ENCODE data around the gene PDE6B. TPM values are rescaled to one million over a fixed set of nuclear protein-coding genes. Genes with fewer than 3 reads are reported as not detected.

PDE6B gene
- total RNA-seq, 1 donor from 2014 or later: 2.3 TPM

DNA sequence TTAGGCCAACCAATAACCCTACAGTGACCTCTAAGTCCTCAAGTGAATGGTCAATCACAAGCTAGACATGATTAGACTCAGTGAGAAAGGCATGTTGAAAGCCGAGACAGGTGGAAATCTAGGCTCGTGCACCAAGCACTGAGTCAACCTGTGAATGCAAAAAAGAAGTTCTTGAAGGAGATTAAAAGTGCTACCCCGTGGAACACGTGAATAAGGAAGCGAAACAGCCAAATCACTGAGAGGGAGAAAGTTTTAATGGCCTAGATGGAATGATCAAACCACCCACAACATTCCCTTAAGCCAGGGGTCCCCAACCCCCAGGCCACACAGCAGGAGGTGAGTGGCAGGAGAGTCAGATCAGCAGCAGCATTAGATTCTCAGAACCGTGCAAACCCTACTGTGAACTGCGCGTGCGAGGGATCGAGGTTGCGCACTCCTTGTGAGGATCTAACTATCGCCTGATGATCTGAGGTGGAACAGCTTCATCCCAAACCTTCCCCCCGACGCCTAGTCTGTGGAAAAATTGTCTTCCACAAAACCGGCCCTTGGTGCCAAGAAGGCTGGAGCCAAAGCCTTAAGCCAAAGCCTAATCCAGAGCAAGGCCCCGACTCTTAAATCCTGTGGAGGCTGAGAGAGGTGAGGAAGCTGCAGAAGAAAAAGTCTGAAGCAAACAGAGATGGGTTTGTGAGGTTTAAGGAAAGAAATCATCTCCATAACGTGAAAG, 19.5 kb upstream of the PDE6B start:
- Mint-ChIP-seq H3K36me3 (ENCODE audit: unreplicated experiment) (peaks cover 11% of the 10 kb centered on the region), H3K4me1 (ENCODE audit: low read depth, unreplicated experiment) (peaks cover 16% of the 10 kb centered on the region), H3K27me3 (ENCODE audit: unreplicated experiment) (peaks cover 8% of the 10 kb centered on the region), H3K9me3 (ENCODE audit: unreplicated experiment) (peaks cover 14% of the 10 kb centered on the region), H3K4me3 (ENCODE audit: unreplicated experiment) (no peak overlapping the region), H3K27ac (ENCODE audit: unreplicated experiment) (no peak overlapping the region)
- no peak for DNase-seq
- TF ChIP-seq CTCF (IDR thresholded peaks at IDR 0.05; ENCODE audit: partially characterized antibody, unreplicated experiment): no peak

- Mint-ChIP-seq H3K36me3 (ENCODE audit: unreplicated experiment) (peaks cover 11% of the 10 kb centered on the region), H3K9me3 (ENCODE audit: unreplicated experiment) (peaks cover 10% of the 10 kb centered on the region), H3K27me3 (ENCODE audit: unreplicated experiment) (peaks cover 8% of the 10 kb centered on the region), H3K4me1 (ENCODE audit: low read depth, unreplicated experiment) (peaks cover 18% of the 10 kb centered on the region), H3K27ac (ENCODE audit: unreplicated experiment) (no peak overlapping the region), H3K4me3 (ENCODE audit: unreplicated experiment) (no peak overlapping the region)
- no peak for TF ChIP-seq CTCF (IDR thresholded peaks at IDR 0.05; ENCODE audit: partially characterized antibody, unreplicated experiment)
- no peak for DNase-seq
Observed at GRCh38 chr4:608236-608635, 17.1 kb upstream of the PDE6B start.

- peak overlapping the region; percentile 49 for H3K27ac Mint-ChIP-seq (ENCODE audit: unreplicated experiment)
- peaks cover 8% of the 10 kb centered on the region for H3K27me3 Mint-ChIP-seq (ENCODE audit: unreplicated experiment)
- peaks cover 19% of the 10 kb centered on the region for H3K36me3 Mint-ChIP-seq (ENCODE audit: unreplicated experiment)
- H3K9me3 Mint-ChIP-seq (ENCODE audit: unreplicated experiment): peaks cover 12% of the 10 kb centered on the region
- peak overlapping the region; percentile 35 for H3K4me3 Mint-ChIP-seq (ENCODE audit: unreplicated experiment)
- TF ChIP-seq CTCF (IDR thresholded peaks at IDR 0.05; ENCODE audit: partially characterized antibody, unreplicated experiment): no peak
- DNase-seq: no peak
- peaks cover 18% of the 10 kb centered on the region for H3K4me1 Mint-ChIP-seq (ENCODE audit: low read depth, unreplicated experiment)
Observed at GRCh38 chr4:609400-610050, 15.8 kb upstream of the PDE6B start.

DNA sequence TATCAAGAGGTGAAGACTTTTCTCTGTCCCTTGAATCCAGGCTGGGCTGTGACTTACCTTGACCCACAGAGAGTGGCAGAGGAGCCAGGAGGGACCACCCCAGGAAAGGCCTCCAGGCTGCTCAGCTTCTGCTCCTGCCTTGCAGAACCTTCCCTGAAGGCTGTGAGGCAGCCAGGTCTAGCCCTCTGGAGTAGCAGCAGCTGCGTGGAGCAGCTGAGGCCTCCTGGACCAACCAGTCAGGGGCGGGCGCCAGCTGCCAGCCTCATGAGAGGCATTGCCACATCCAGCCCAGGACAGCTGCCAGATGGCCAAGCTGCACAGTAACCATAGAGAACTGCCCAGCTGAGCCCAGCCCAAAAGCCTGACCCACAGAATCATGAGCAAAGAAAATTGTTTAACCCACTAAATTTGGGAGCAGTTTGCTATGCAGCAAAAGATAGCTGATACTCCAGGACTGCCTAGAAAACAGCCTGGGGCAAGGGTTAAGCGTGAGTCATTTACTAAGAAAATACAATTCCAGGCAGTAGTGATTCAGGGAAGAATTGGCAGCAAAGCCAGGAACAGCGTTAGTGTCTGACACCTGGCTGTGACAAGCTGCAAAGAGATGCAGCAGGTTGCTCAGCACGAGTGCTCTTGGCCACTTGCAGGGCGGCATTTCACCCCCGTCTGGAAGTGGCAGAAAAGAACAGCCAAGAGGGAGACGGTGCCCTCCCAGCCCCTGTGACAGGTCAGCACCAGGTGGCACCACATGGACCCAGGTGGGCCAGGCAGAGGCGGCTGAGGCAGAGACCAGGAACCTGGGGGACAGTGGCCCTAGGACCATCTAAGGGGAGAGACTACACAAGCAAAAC, 14.7 kb upstream of the PDE6B start:
- no peak for TF ChIP-seq CTCF (IDR thresholded peaks at IDR 0.05; ENCODE audit: partially characterized antibody, unreplicated experiment)
- Mint-ChIP-seq H3K9me3 (ENCODE audit: unreplicated experiment) (peaks cover 13% of the 10 kb centered on the region), H3K4me1 (ENCODE audit: low read depth, unreplicated experiment) (peaks cover 24% of the 10 kb centered on the region), H3K27me3 (ENCODE audit: unreplicated experiment) (peaks cover 8% of the 10 kb centered on the region), H3K4me3 (ENCODE audit: unreplicated experiment) (peak overlapping the region; percentile 2), H3K36me3 (ENCODE audit: unreplicated experiment) (peaks cover 24% of the 10 kb centered on the region), H3K27ac (ENCODE audit: unreplicated experiment) (peak overlapping the region; percentile 31)
- peak; percentile 68 for DNase-seq
